Activated T-helper 1 cell treated with anti-CD3 and anti-CD28 coated beads, Interleukin-2, amount 50 U/mL, for 16 hours (primary cell): ENCODE measurements around the gene CLDN20.
"Not testable (repeated sequence)": the region's sequence is repeated elsewhere in the genome, so short reads cannot be mapped to it uniquely, and the experiment has no call there.

Experiments
- DNase-seq, 2 donors: peaks; one replicate each; pipeline ENCODE4 v3.0.0-alpha.2; 2020; ENCODE audit warnings: low read depth in 1 of 2, low spot score in 1 of 2

CLDN20 gene

GRCh38 chr6:155268088-155268867, 4.5 kb downstream of the CLDN20 start:
- DNase-seq = not testable (repeated sequence)

- DNase-seq = no peak
Observed at GRCh38 chr6:155269765-155270164, 6.0 kb downstream of the CLDN20 start.

DNA sequence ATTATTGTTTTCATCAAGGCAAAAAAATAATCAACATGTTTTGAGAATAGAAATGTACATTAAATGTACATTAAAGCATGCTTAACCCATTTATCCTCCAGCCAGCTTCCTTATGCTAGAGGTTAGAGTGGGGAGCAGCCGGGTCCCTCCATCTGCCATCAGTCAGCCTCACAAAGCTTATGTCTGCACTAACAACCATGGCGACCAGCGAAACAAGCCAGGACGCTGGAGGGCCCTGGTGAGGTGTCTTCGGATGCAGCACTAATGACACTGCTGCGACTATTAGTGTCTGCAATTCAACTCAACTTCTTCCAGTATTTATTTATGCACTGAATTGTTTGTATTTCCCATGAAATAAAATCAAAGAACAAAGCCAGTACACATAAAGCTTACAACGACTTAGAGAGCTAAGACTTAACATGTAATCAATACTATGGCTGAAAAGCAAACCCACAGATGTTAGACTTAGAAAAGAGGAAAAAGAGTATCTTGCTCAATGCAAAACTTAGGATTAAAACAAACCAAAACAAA, 6.8 kb downstream of the CLDN20 start:
- no peak for DNase-seq

DNA sequence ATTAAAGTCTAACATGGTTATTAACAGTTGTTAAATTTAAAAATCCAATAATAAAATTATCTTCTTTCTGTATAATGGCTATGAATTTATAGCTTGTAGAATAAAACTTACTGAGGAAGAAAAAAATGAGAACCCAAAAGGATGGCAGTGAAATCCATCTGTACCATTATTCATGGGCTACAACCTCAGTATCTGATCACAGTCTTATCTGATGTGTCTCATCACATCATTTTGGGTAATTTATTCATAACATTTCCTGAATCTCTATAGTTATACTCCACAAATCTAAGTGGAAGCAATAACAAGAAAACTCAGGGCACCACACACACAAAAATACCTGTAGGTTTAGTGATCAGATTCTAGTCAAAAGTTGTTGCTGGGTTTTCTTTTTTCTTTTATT, 7.3 kb downstream of the CLDN20 start:
- no peak for DNase-seq

DNA sequence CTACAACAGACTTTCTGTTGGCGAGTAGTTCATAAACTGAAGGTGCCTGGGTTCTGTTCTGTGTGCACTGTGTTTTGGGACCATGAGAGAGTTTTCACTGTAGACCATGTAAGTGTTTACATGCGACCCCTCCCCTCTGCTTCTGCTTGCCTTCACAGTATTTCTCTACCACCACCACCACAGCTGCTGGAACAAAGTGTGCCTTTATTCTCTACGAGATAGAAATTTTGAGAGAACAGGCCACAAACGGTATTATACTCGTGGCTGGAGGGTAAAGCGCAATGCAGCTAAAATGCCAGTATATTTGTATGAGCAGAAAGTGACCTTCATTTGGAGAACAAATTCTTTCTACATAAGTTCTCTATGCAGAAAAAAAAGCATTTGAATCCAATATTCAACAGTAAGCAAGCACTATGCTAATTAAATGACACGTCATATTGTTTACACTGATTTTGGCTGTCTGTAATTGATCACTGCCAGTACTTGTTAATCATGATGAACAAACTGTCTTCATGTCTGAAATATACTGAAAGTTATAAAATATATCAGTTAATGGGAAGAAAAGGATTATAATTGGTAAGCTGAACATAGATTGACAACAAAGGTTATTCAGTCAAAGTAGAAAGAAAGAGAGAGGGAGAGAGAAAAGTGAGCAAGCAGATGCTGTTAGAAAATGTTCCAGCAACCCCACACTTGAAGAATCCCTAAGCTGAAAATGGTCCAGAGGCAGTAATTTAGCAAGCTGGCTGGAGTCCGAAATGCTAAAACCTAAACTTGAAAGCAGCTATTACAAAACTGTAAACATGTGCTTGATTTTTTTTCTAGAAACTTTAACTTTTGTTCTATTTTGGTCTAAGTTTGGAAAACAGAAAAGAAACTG, 8.8 kb downstream of the CLDN20 start:
- no peak for DNase-seq

DNA sequence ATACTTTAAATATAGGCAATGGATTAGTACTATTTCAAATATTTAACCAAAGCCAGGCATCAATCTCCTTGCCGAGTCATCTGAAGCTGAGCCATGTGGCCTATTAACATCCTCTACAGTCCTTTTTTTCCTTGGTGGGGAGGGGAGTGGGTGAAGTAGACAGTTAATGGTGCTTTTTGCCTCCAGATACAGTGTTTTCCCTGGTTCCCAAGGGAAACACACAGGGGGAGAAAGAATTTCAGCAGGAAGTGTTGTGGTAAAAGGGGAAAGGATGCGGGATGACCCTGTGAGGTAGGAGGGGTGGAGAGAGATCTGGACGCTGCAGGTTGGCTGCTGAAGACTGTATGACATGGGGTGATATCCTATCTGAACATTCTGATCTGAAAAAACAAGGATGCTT, 9.6 kb downstream of the CLDN20 start:
- DNase-seq = no peak

DNA sequence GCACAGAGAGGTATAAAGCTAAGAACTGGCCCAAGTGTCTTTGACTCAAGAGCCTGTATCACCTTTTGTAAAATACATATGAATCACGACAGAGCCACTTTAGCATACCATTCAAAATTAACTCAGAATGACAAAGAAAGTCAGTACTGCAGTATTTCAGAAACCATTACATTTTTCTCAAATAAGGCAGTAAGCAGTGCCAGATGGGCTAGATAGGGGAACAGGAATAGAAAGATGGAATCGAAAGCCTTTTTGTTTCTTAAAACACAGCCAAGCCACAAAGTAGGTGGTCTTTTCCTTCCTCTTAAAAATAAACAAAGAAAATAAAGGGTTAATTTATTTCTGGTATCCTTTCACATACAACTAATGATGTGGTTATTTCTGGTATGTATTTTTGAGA, 10.3 kb downstream of the CLDN20 start:
- no peak for DNase-seq

DNA sequence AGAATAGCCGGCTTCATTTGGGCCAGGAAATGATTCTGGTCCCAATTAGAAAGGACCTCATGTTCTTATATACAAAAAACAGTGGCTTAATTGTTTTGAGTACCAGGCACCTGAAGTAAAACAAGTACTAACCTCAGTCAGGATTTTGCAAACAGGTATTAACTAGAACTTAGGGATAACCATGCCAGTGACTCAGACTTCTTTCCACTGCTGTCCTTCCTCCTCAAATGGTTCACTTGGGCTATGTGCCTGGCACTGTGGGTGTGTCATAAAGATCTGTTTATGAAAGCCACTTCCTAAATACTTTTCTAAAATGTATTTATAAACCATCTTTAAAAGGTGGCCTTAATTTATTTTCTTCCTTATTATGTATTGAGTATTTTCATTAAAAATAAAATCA, 10.7 kb downstream of the CLDN20 start:
- no peak for DNase-seq

- no peak for DNase-seq
Observed at GRCh38 chr6:155275808-155276480, 12.1 kb downstream of the CLDN20 start.

- DNase-seq = no peak
Observed at GRCh38 chr6:155276638-155277037, 12.8 kb downstream of the CLDN20 start.

- no peak for DNase-seq
Observed at GRCh38 chr6:155278319-155279049, 14.7 kb downstream of the CLDN20 start.

- no peak for DNase-seq
Observed at GRCh38 chr6:155284775-155285174, 21.0 kb downstream of the CLDN20 start.

DNA sequence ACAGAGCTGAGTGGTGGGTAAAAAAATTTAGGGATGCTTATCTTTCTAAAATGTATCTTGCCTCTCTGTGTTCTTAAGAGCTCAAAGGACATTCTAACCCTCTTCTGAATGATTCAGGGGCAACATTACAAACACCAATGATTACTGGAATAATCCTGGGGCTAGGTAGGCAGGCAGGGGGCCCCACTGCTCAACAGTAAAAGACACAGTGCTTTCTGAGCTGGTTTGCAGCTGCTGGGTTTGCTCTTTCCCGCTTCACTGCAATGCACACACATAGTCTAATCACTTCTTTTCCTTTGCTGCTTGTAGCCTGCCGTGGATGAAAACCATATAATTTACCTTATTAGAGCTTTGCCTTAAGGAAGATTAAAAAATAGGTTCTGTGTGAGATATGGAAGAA, 23.9 kb downstream of the CLDN20 start:
- no peak for DNase-seq

- DNase-seq = no peak
Observed at GRCh38 chr6:155290491-155290890, 26.7 kb downstream of the CLDN20 start.

DNA sequence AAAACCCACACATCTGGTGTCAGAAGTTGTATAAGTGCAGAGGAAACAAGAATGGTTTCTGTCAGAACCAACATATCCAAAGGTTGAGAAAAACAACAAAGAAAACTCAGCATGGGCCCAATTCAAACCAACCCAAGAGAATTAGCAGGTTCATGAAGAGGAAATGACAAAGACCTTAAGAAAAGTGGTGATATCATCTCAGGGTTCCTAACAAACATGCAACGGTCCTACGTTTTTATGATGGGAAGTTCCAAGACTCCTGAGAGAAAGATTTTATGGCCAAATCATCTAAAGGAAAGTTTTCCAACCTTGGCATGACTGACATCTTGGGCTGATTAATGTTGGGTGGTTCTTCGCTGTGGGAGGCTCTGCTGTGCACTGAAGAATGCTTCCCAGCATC, 27.5 kb downstream of the CLDN20 start:
- DNase-seq = no peak

DNA sequence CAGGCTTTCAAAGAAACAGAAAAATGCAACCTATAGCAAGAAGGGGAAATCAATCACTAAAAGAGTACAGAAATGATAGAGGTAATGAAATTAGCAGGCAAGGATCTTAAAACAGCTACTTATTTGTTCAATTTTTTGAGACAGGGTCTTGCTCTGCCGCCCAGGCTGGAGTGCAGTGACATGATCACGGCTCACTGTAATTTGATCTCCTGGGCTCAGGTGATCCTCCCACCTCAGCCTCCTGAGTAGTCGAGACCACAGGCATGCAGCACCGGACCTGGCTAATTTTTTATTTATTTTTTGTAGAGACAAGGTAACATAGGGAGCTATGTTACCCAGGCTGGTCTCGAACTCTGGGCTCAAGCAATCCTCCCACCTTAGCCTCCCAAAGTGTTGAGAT, 28.9 kb downstream of the CLDN20 start:
- DNase-seq = no peak

- no peak for DNase-seq
Observed at GRCh38 chr6:155297669-155298068, 33.9 kb downstream of the CLDN20 start.

DNA sequence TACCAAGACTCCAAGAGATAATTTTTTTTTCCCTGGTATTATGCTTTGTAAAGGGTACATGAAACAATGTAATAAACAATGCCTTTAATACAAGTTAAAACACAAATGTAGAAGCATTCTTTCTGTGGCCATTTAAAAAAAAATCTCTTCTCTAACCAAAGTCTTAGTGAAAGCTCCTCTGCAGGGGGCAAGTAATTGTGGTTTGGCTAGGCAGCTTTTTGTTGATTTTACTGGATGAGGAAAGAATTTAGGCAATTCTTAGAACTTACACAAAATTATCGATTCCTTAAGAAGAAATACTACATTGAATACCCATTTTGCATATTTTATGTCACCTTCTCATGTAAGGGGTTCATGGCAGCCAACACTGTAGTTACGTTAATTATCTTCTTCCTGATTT, 38.1 kb downstream of the CLDN20 start:
- DNase-seq = no peak

DNA sequence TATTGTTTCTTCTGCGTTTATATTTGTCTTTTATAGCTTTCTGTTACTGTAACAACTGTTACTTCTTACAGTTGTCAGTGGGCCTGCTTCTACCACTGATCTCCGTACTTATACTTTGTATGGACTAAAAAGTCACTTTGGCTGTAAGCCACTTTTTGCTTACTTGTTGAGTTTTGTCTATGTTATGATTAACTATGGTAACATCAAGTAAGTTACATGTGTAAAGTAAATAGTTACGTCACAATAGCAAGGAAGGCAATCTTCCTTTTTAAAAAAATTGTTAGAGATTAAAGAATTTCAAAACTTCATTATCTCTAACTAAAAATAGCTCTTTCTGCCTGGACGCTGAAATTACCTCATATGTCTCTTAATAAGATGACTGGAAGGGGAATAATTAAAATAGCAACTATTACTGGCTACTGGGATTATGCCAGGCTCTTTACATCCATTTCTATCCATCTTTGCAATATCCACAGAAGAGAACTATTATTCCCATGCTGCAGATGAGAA, 39.6 kb downstream of the CLDN20 start:
- no peak for DNase-seq

- DNase-seq = no peak
Observed at GRCh38 chr6:155306958-155307357, 43.1 kb downstream of the CLDN20 start.

DNA sequence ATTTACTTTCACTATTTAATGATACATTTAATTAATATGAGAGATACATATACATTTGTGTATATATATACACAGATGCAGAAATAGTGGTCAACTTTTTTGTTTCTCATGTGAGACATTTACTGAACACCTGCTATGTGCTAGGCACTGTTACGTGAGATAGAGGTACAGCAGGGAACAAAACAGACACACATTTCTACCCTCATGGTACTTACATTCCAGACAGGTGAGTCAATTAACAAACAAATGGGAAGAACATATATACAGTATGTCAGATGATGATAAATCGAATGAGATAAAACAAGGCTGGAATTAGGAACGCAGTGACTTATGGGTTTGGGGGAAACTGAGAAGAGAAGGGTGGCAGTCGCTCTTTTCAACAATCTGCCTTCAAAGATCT, 45.3 kb downstream of the CLDN20 start:
- no peak for DNase-seq
